ENCODE data around the gene EHD2.
A peak's percentile ranks its signal among the peaks of the same experiment; 100 is the strongest.
"Not testable (repeated sequence)": the region's sequence is repeated elsewhere in the genome, so short reads cannot be mapped to it uniquely, and the experiment has no call there.

Gene EHD2

DNA sequence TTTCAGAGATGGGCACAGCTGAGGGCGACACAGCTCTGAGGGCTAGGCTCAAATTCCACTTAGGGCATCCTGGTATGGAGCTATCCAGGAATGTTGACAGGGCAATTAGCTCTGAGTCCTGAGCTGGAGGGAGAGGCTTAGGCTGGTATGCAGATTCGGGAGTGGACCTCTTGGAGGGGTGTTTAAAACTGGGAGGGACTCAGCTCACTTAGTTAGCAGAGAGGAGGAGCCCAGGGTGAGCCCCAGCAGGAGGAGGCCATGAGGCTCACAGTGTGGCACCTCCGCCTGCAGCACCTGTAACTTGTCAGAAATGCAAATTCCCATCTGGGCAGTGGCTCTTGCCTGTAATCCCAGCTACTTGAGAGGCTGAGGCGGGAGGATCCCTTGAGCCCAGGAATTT is 21.9 kb downstream of the EHD2 start:
- intact Hi-C loops (cut with DNase I): no loop called here
- DNase-seq: no peak

DNA sequence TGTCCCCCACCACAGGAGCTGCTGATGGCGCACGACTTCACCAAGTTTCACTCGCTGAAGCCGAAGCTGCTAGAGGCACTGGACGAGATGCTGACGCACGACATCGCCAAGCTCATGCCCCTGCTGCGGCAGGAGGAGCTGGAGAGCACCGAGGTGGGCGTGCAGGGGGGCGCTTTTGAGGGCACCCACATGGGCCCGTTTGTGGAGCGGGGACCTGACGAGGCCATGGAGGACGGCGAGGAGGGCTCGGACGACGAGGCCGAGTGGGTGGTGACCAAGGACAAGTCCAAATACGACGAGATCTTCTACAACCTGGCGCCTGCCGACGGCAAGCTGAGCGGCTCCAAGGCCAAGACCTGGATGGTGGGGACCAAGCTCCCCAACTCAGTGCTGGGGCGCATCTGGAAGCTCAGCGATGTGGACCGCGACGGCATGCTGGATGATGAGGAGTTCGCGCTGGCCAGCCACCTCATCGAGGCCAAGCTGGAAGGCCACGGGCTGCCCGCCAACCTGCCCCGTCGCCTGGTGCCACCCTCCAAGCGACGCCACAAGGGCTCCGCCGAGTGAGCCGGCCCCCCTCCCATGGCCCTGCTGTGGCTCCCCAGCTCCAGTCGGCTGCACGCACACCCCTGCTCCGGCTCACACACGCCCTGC is 27.8 kb downstream of the EHD2 start:
- no peak for DNase-seq
- intact Hi-C loops (cut with DNase I): no loop called here

DNA sequence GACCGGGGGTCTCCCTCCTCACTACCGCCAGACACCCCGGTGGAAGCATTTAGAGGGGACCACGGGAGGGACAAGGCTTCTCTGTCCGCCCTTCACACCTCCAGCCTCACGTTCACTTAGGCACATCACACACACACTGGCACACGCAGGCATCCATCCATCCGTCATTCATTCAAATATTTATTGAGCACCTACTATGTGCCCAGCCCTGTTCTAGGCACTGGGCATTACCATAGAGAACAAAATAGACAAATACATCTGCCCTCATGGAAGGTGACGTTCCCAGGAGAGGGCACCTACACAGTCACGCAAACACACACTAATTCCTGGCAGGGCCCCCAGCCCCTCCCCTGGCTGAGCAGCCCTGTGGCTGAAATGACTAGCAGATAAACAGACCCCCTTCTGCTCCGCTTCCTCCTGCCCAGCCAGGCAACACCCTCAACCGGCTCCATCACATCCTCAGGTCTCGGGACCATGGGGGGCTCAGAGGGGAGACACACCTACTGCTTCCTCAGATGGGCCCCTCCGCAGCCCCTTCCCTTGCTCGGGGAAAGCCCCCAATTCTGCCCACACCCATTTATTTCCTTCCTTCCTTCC is 28.4 kb downstream of the EHD2 start:
- no peak for DNase-seq
- intact Hi-C loops (cut with DNase I): no loop called here

DNA sequence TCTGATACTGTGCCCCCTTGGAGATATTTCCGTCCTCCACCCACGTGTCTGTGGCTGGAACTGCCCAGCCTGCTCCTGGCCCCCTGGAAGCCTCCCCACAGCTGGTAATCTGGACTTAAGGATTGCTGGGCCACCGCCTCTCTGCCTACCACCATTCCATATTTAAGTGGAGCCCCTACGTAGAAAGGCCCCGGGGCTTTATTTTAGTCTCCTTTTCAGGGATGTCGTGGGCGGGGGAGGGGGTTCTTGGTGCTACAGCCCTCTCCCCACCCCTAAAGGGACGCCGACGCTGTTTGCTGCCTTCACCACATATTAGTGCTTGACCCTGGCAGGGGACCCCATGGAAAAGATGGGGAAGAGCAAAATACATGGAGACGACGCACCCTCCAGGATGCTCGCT is 29.4 kb downstream of the EHD2 start:
- intact Hi-C loops (cut with DNase I): no loop called here
- DNase-seq: no peak

DNA sequence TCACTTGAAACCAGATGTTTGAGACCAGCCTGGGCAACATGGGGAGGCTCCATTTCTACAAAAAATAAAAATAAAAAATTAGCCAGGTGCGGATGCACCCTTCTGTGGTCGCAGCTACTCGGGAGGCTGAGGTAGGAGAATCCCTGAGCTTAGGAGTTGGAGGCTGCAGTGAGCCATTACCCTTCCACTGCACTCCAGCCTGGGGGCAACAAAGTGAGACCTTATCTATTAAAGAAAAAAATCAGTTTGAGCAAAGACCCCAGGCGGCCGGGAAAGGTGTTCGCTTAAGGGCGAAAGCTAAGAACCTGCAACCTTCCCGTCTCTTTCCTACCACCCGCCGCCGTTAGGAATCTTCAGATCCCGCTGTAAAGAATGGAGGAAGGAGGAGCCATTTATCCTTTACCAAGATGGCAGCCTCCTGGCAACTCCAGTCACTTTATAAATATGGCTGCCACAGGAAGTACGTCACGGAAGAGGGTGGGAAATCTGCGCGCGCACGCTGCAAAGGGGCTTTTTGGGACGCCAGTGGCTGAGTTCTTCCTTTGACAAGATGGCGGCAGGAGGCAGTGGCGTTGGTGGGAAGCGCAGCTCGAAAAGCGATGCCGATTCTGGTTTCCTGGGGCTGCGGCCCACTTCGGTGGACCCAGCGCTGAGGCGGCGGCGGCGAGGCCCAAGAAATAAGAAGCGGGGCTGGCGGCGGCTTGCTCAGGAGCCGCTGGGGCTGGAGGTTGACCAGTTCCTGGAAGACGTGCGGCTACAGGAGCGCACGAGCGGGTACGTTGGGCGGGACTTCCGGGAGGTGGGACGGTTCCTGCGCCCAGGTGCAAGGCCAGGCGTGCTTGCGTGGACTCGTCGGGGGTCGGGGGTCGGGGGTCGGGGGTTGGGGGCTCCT is 32.0 kb downstream of the EHD2 start, which contains the start of gene NOP53:
NOP53 (plus strand) TSS at position 537 of the 892 bp plus-strand sequence; CDS start at position 551, 14 bp downstream.
- DNase-seq: peak; percentile 89 to 99 (median 96)
- intact Hi-C loops (cut with DNase I): no loop called here

DNA sequence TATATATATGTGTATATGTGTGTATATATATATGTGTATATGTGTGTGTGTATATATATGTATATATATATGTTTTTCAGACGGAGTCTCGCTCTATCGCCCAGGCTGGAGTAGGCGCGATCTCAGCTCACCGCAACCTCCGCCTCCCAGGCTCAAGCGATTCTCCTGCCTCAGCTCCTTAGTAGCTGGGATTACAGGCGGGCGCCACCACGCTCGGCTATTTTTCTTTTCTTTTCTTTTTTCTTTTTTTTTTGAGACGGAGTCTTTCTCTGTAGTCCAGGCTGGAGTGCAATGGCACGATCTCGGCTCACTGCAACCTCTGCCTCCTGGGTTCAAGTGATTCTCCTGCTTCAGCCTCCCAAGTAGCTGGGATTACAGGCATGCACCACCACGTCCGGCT is 32.9 kb downstream of the EHD2 start:
- DNase-seq; intact Hi-C loops (cut with DNase I): not testable (repeated sequence)

DNA sequence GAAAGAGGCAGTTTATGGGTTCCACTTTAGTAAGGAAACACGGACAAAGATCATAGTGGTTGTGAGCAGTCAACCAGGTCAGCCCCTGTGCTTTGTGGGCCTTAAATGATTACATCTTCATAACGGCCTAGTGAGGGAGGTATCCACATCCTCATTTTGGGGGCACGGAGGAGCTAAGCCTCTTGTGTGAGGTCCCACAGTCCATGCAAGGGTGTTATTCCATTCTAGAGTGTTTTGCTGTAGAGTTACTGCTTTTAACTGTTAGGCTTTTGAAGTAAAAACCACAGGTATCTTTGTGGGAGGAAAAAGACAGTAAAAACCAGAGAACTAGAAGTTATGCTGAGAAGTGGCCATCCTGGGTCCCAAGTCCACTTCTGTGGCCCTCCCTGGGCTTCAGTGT is 36.1 kb downstream of the EHD2 start:
- DNase-seq: no peak
- intact Hi-C loops (cut with DNase I): no loop called here

DNA sequence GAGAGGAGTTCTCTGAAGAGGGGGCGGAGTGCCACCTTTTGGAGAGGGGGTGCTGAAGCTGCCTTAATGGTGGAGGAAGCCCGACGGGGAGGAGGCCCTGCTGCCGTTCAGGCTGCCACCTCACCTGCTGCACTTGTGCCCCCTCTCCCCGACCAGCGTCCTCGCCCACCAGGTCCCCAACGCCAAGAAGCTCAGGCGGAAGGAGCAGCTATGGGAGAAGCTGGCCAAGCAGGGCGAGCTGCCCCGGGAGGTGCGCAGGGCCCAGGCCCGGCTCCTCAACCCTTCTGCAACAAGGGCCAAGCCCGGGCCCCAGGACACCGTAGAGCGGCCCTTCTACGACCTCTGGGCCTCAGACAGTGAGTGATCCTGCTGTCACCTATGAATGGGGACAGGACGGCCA is 37.5 kb downstream of the EHD2 start:
- intact Hi-C loops (cut with DNase I): no loop called here

DNA sequence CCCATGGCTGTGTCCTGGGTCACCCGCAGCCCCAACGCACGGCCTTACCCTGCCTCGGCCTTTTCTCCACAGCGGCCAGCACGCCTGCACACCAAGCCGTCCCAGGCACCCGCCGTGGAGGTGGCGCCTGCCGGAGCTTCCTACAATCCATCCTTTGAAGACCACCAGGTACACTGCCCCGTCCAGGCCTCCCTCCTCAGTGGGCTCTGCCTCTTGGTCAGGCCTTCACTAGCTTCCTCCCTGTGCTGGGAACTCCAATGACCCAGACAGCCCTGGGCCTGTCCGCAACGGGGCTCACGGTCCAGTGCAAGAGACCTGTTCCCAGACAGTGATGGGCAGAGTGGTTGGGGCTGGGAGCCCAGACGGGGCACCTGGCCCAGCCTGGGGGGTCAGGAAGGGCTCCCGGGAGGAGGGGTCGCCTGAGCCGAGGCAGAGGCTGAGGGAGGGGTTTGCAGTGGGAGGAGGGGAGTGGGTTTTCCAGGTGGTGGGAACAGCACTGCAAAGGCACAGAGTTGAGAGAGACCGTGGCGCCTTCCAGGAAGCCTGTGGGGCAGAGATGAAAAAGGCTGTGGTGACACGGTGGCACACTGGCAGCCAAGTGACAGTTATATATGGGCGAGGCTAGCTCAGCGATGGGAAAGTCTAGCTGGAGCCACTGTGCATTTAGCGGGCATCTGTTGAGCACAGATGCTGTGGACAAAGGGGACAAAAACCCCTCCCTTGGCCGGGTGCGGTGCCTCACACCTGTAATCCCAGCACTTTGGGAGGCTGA is 39.4 kb downstream of the EHD2 start:
- no peak for DNase-seq
- intact Hi-C loops (cut with DNase I): no loop called here

More for the DNA sequence above, 37.5 kb downstream of the EHD2 start:
- no peak for DNase-seq

DNA sequence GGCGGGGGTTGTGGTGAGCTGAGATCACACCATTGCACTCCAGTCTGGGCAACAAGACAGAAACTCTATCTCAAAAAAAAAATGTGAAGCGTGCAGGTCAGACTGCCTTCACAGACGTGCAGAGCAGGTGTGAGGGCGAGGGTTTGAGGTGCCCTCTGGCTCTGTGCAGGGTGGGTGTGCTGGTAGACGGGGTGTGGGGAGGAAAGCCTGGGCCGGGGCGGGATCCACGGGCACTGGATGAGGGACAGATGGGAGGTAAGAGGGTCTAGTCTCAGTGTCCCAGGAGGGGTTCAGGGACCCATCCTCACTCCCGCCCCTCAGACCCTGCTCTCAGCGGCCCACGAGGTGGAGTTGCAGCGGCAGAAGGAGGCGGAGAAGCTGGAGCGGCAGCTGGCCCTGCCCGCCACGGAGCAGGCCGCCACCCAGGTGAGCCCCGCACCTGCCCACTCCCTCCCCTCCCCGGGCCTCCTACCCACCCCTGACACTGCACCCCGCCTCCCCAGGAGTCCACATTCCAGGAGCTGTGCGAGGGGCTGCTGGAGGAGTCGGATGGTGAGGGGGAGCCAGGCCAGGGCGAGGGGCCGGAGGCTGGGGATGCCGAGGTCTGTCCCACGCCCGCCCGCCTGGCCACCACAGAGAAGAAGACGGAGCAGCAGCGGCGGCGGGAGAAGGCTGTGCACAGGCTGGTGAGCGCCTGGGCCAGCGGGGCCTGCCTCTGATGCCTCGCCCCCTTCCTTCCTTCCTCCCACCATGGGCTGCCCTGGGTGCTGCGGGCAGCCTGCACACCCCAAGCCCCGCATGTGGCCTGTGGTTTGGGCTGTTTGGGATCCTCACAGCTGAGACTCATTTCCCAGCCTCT is 41.2 kb downstream of the EHD2 start:
- no peak for DNase-seq
- intact Hi-C loops (cut with DNase I): no loop called here

DNA sequence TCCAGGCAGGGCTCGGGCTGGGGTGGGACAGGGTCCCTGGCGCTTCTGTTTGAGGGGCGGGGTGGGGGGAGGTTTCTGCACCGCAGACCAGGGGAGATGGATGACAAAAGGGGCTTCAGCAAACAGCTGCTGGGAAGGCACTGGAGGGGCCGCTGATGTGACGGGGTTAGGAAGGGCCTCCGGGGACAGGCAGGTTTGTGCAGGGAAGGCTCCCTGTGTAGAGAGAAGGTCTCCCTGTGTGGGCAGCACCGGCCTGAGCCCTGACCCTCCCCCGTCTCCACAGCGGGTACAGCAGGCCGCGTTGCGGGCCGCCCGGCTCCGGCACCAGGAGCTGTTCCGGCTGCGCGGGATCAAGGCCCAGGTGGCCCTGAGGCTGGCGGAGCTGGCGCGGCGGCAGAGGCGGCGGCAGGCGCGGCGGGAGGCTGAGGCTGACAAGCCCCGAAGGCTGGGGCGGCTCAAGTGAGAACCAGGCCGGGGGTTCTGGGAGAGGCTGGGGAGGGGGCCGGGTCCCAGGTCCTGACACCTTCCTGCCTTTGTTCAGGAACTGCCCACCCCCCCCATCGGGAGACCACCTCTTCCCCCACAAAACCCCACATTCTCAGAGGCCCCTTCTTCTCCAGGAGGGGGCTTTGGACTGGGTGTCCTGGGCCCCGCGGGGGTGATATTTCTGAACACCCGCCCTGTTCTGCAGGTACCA is 42.0 kb downstream of the EHD2 start:
- intact Hi-C loops (cut with DNase I): no loop called here
- no peak for DNase-seq

DNA sequence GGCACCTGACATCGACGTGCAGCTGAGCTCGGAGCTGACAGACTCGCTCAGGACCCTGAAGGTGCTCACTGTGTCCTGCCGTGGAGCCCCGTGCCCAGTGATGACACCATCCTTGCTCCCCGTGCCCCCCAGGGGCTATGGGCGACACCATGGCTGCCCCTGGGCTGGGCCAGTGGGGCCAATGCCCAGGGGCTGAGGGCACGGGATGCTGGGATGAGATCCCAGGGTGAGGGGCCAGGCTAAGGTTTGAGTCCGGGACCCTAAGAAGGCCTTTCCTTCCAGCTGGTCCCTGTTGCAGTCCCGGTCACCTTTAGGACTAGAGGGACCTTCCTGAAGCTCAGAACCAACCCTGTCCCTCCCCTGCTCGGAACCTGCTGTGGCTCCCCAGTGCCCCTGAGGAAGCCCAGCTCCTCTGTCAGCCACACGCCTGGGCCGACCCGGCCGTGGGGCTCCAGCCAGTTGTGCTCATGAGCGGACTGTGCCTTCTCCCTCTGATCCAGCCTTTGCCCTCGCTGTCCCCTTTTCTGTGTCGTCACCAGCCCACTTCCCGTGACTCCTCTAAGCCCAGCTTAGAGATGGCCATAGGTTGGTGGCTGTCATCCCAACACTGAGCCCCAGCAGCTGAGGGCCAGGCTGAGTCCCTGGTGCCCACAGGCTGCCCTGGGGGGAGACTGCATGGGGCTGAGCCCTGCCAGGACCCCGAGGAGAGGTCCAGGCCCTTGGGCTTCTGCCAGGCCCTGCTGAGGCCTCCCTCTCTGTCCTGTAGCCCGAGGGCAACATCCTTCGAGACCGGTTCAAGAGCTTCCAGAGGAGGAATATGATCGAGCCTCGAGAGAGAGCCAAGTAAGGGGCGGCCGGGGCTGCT is 42.8 kb downstream of the EHD2 start:
- no peak for DNase-seq
- intact Hi-C loops (cut with DNase I): no loop called here

DNA sequence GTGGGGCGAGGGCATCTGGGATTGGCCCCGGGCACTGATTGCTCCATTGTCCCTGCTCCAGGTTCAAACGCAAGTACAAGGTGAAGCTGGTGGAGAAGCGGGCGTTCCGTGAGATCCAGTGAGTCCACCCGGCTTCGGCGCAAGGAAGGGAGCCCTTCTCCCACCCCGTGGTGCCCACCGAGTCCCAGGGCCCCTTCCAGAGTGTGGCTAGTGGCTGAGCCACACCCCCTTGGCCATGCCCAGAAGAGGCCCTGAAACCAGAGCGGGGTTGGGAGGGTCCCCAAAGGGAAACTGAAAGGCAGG is 43.4 kb downstream of the EHD2 start:
- no peak for DNase-seq

DNA sequence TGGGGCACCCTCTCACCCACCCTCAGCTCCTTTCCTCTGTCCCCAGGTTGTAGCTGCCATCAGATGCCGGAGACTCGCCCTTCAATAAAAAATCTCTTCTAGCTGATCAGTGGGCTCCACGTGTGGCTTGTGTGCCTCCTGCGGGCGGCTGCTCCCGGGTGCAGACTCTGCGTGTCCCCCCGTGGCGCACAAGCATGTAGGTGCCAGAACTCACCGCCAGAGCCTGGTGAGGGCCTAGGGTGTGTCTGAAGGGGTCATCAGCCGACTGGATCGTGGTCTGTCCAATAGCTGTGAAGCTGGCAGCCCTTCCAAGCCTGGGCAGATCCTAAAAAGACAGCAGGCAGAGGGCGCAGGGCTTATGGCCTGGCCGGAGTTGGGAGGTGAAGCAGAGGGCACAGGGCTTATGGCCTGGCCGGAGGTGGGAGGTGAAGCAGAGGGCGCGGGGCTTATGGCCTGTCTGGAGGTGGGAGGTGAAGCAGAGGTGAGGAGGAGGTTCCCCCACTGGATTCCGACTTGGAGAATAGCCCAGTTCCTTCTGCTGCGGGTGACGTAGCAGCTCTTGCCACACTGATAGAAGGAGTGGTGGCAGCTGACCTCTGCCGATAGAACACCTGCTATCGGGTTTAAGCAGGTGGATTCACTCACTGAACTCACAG is 43.9 kb downstream of the EHD2 start:
- DNase-seq: no peak
- intact Hi-C loops (cut with DNase I): no loop called here

More for the DNA sequence above, 43.4 kb downstream of the EHD2 start:
- intact Hi-C loops (cut with DNase I): no loop called here

DNA sequence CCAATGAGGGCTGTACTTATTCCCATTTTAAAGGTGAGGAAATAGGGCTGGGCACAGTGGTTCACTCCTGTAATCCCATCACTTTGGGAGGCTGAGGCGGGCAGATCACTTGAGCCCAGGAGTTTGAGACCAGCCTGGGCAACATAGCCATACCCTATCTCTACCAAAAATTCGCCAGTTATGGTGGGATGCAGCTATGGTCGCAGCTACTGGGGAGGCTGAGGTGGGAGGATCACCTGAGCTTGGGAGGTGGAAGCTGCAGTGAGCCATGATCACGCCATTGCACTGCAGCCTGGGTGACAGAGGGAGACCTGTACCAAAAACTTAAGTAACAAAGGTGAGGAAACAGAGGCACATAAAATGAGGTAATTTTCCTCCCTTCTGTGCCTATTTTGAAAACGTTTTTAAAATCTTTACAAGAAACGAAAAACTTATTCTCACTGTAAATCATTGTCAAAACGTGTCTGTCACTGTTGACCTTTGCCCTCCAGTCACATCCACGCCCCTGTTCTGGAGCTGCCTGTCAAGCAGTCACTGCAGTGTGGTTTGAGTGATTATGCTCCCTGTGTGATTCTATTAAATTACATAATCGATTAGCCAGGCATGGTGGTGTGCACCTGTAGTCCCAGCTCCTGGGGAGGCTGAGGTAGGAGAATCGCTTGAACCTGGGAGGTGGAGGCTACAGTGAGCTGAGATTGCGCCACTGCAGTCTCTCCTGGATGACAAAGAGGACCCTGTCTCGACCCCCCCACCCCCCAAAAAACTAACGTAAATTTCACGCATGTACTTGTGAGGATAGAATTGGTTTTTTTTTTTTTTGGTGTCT is 44.6 kb downstream of the EHD2 start:
- intact Hi-C loops (cut with DNase I): no loop called here
- no peak for DNase-seq

DNA sequence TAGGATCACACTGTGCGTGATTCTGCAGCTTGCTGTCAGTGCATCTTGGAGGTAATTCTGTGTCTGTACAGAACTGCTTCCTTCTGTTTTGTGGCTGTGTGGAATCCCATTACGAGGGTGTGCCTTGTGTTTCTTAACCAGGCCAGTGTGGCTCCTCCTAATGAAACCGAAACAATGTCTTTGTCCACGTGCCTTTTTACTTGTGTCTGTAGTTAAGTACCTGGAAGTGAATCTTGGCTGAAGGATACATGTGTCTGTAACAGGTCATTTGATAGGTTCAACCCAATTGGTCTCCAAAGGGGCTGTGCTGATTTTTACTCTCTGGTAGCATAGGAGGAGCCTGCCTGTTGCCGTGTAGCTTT is 45.2 kb downstream of the EHD2 start:
- intact Hi-C loops (cut with DNase I): no loop called here
- DNase-seq: no peak
